ENCODE data around the gene CUBN.

CUBN gene

GRCh38 chr10:17129741-17130140, at the start of gene CUBN:
Gene CUBN (minus strand): TSS chr10:17129811. CDS start chr10:17129765, 46 bp downstream.
- DNase-seq = no peak

- DNase-seq = peak; percentile 74
Measured at GRCh38 chr10:17179002-17179401, 49.4 kb upstream of the CUBN start.

- no peak for DNase-seq
Measured at GRCh38 chr10:17178006-17178405, 48.4 kb upstream of the CUBN start.

GRCh38 chr10:17177014-17177413, 47.4 kb upstream of the CUBN start:
- no peak for DNase-seq

- no peak for DNase-seq
Measured at GRCh38 chr10:17176091-17176490, 46.5 kb upstream of the CUBN start.

- DNase-seq = peak; percentile 47
Measured at GRCh38 chr10:17175551-17175950, 45.9 kb upstream of the CUBN start.

GRCh38 chr10:17174626-17175025, 45.0 kb upstream of the CUBN start:
- peak; percentile 34 for DNase-seq

- no peak for DNase-seq
Measured at GRCh38 chr10:17171141-17171641, 41.6 kb upstream of the CUBN start.

GRCh38 chr10:17169803-17170202, 40.2 kb upstream of the CUBN start:
- no peak for DNase-seq

- no peak for DNase-seq
Measured at GRCh38 chr10:17166699-17167098, 37.1 kb upstream of the CUBN start.

GRCh38 chr10:17162828-17163227, 33.2 kb upstream of the CUBN start:
- DNase-seq = no peak

- no peak for DNase-seq
Measured at GRCh38 chr10:17161775-17162174, 32.2 kb upstream of the CUBN start.

- no peak for DNase-seq
Measured at GRCh38 chr10:17157024-17157423, 27.4 kb upstream of the CUBN start.

GRCh38 chr10:17155826-17156225, 26.2 kb upstream of the CUBN start:
- DNase-seq = no peak

GRCh38 chr10:17154116-17154515, 24.5 kb upstream of the CUBN start:
- DNase-seq = peak; percentile 29

GRCh38 chr10:17153321-17153720, 23.7 kb upstream of the CUBN start:
- DNase-seq = no peak

- no peak for DNase-seq
Measured at GRCh38 chr10:17151716-17152115, 22.1 kb upstream of the CUBN start.

GRCh38 chr10:17147884-17148489, 18.4 kb upstream of the CUBN start:
- peak; percentile 25 for DNase-seq

GRCh38 chr10:17146892-17147291, 17.3 kb upstream of the CUBN start:
- peak; percentile 35 for DNase-seq

- DNase-seq = no peak
Measured at GRCh38 chr10:17145239-17145638, 15.6 kb upstream of the CUBN start.

- peak; percentile 22 for DNase-seq
Measured at GRCh38 chr10:17144757-17145156, 15.1 kb upstream of the CUBN start.

GRCh38 chr10:17144032-17144431, 14.4 kb upstream of the CUBN start:
- DNase-seq = no peak

- DNase-seq = peak; percentile 32
Measured at GRCh38 chr10:17143055-17143690, 13.6 kb upstream of the CUBN start.

- DNase-seq = no peak
Measured at GRCh38 chr10:17141504-17142229, 12.1 kb upstream of the CUBN start.
